HepG2 (cell line): Measurements from ENCODE around the gene RPS8.

Source experiments
- KMT2A ChIP-seq: sonication (generic); formaldehyde crosslinking; IDR thresholded peaks from 2 replicates; pipeline ENCODE4 v1.4.0; 2020; ENCODE audit warnings: missing genetic modification reagents
- TBX3 ChIP-seq: fragments of 450-650 bp; IDR thresholded peaks from 2 replicates; pipeline ENCODE4 v1.6.1; 2017; ENCODE audit warnings: antibody characterized with exemption, mild to moderate bottlenecking, inconsistent platforms, borderline replicate concordance
- ZNF34 ChIP-seq: sonication (generic); formaldehyde crosslinking; IDR thresholded peaks from 2 replicates; pipeline ENCODE4 v1.4.0; 2020; ENCODE audit warnings: mild to moderate bottlenecking, missing genetic modification reagents, borderline replicate concordance
- TF ChIP-seq, protein P1 (sequence below): sonication (generic); formaldehyde crosslinking; IDR thresholded peaks from 2 replicates; pipeline ENCODE4 v1.8.0; 2022; ENCODE audit warnings: missing genetic modification reagents, mild to moderate bottlenecking, borderline replicate concordance

DNA sequence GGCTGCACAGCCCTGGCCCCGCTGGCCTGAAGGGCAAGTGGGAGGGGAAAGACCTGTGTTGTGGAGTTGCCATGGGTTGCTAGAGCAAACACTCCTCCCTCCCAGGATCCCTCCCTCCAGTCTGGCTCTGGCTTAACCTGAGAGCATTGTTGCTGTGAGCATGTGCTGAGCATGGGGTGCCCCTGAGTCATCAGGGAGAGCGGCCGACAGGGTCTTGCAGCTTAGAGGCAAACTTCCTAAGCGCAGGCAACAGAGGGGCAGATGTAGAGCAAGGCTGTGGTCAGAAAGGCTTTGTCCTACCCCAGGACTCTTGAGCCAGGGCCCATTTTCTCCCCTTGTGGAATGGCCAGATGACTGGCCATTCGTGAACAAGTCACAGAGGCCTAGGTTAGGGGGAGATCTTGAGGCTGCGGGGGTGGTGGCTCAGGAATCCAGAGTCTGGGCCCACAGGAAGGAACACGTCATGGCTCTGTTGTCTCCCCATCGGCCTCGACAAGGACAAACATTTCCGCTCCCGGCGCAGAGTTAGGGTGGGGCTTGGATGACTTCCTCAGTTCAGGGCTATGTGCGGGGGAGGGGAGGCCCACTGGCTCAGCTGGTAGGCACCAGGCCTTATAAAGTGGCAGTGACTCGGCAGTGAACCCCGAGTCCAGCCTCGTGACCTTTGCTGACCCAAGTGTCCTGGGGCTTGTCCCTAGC is 32.2 kb downstream of the RPS8 start:
- TF ChIP-seq ZNF34 (CRISPR knock-in tag) (no peak; the same call in 1 of the 2 replicates), TBX3 (no peak; the same call in 1 of the 2 replicates), KMT2A (CRISPR knock-in tag) (no peak)
- TF ChIP-seq, protein P1, sequence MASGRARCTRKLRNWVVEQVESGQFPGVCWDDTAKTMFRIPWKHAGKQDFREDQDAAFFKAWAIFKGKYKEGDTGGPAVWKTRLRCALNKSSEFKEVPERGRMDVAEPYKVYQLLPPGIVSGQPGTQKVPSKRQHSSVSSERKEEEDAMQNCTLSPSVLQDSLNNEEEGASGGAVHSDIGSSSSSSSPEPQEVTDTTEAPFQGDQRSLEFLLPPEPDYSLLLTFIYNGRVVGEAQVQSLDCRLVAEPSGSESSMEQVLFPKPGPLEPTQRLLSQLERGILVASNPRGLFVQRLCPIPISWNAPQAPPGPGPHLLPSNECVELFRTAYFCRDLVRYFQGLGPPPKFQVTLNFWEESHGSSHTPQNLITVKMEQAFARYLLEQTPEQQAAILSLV = peak; percentile 82; the same call in 1 of the 2 replicates
